Immature natural killer cell (primary cell): ENCODE data around the gene CLCA1. TPM values are rescaled to one million over a fixed set of nuclear protein-coding genes. Genes with fewer than 3 reads are reported as not detected.

Source experiments
- DNase-seq, 3 donors: peaks; one replicate each; pipeline ENCODE4 v3.0.0; 2022; ENCODE audit warnings: mixed read lengths in 1 of 3
- H3K27ac Mint-ChIP-seq, 6 donors: one replicate each; pipeline ENCODE4 v1.8.0; 2020; ENCODE audit warnings: mixed read lengths in 6 of 6, mild to moderate bottlenecking in 5 of 6, inconsistent platforms in 4 of 6, moderate library complexity in 3 of 6
- H3K27me3 Mint-ChIP-seq, 3 donors: one replicate each; pipeline ENCODE4 v1.8.0; 2020 to 2021; ENCODE audit warnings: low read depth in 3 of 3, mild to moderate bottlenecking in 3 of 3, mixed read lengths in 3 of 3, moderate library complexity in 3 of 3, inconsistent platforms in 1 of 3
- H3K36me3 Mint-ChIP-seq, 3 donors: one replicate each; pipeline ENCODE4 v1.8.0; 2020; ENCODE audit warnings: mixed read lengths in 3 of 3, inconsistent platforms in 2 of 3, mild to moderate bottlenecking in 2 of 3
- H3K4me1 Mint-ChIP-seq, 2 donors: one replicate each; pipeline ENCODE4 v1.8.0; 2020; ENCODE audit warnings: inconsistent platforms in 2 of 2, mild to moderate bottlenecking in 2 of 2, mixed read lengths in 2 of 2, moderate library complexity in 1 of 2
- H3K4me3 Mint-ChIP-seq, 5 donors: one replicate each; pipeline ENCODE4 v1.8.0; 2020; ENCODE audit warnings: mild to moderate bottlenecking in 5 of 5, mixed read lengths in 5 of 5, inconsistent platforms in 3 of 5, moderate library complexity in 3 of 5
- H3K9me3 Mint-ChIP-seq, 6 donors: one replicate each; pipeline ENCODE4 v1.8.0; 2020; ENCODE audit warnings: mild to moderate bottlenecking in 6 of 6, mixed read lengths in 6 of 6, inconsistent platforms in 4 of 6, moderate library complexity in 3 of 6
- polyA plus RNA-seq, 3 donors: library from polyadenylated mRNA; unstranded; fragments of 300-500 nt; fragmentation: Illumina TruSeq; gene quantifications; one replicate each; pipeline ENCODE4 v1.2.3, GENCODE V29; 2021

The CLCA1 gene
- polyA plus RNA-seq, 3 donors from 2014 or later = not detected

DNA sequence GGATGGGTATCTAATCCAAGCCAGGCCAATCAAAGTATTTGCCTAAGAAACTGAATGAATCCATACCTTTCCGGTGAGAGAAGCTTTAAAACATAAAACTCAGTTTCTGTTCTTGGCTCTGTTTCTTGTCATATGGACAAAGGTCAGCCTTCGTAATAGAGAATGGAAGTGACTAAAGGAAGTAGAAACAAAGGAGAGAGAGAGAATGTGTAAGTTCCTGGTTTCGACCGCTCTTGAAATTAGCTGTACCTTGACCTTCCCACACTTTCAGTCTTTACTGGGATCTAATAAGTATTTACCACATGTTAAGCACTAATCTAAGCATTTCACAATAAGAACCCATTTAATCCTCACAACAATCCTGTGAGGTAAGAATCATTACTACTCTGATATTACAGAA, 58.6 kb downstream of the CLCA1 start:
- Mint-ChIP-seq H3K36me3 (no peaks in the 10 kb centered on the region), H3K27me3 (peaks cover 0 to 4% (median 2%) of the 10 kb centered on the region in 3 donors), H3K9me3 (peaks cover 0 to 2% (median 0%) of the 10 kb centered on the region in 6 donors), H3K27ac (no peak overlapping the region), H3K4me1 (no peaks in the 10 kb centered on the region), H3K4me3 (no peak overlapping the region)
- DNase-seq = no peak

- H3K9me3 Mint-ChIP-seq = peaks cover 0 to 2% (median 0%) of the 10 kb centered on the region in 6 donors
- no peaks in the 10 kb centered on the region for H3K4me1 Mint-ChIP-seq
- no peak for DNase-seq
- H3K27me3 Mint-ChIP-seq = peaks cover 0 to 10% (median 2%) of the 10 kb centered on the region in 3 donors
- no peak overlapping the region for H3K4me3 Mint-ChIP-seq
- H3K27ac Mint-ChIP-seq = no peak overlapping the region
- no peaks in the 10 kb centered on the region for H3K36me3 Mint-ChIP-seq
Observed at GRCh38 chr1:86530211-86530845, 61.6 kb downstream of the CLCA1 start.

DNA sequence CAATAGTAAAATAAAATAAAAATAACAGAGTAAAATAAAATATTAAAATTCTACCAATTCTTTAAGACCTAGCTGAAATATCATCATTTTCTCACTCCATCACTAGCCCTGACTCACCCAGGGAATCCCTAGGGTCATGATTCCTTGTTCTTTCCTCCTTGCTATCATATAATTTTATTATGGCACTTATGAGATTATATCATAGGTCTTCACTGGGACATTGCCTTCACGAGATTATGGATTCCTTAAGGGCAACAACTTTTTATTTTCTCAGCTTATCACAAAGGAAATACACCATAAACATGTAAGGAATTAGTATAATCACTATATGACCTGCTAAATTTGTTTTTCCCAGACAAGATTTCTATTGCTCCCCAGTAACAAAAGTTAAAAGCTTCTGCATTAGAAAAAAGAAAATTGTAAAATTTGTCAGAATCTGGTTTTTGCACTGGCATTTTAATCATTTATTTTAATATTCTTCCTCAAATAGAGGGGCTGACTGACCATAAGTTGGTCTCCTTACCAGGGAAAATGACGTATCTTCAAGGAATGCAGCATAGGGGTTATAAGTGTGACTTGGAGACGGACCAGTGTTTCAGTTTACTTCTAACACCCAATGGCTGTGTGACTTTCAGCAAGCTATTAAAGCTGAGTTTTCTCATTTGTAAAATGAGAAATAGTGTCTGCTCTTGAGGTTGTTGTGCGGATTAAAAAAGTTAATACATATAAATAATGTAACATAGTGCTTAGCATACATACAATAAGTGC, 69.4 kb downstream of the CLCA1 start:
- H3K36me3 Mint-ChIP-seq = no peaks in the 10 kb centered on the region
- no peak for DNase-seq
- H3K27me3 Mint-ChIP-seq = peaks cover 3 to 14% (median 8%) of the 10 kb centered on the region in 3 donors
- peaks cover 0 to 1% (median 0%) of the 10 kb centered on the region in 6 donors for H3K9me3 Mint-ChIP-seq
- no peaks in the 10 kb centered on the region for H3K4me1 Mint-ChIP-seq
- H3K4me3 Mint-ChIP-seq = no peak overlapping the region
- no peak overlapping the region for H3K27ac Mint-ChIP-seq

DNA sequence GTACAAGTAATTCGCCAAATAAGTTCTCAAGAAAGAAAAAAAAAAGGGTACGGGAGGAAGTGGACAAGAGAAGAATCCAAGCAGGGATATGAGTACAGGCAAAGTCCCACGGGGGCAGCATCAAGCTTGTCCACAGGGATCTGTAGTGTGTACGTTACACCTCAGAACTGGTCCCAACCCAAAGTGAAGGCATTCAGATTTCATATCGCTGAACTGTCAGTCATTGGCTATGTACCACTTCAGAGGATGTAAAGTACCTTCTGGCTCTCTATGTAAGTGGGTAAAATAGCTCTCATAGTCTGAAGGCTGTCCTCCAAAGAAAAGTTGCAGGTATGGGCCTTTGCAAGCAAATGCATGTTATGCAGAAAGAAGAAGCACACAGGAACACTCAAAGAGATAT, 70.0 kb downstream of the CLCA1 start:
- H3K4me1 Mint-ChIP-seq = no peaks in the 10 kb centered on the region
- H3K9me3 Mint-ChIP-seq = peaks cover 0 to 3% (median 0%) of the 10 kb centered on the region in 6 donors
- H3K27ac Mint-ChIP-seq = no peak overlapping the region
- no peaks in the 10 kb centered on the region for H3K36me3 Mint-ChIP-seq
- H3K4me3 Mint-ChIP-seq = no peak overlapping the region
- DNase-seq = no peak
- peaks cover 3 to 14% (median 8%) of the 10 kb centered on the region in 3 donors for H3K27me3 Mint-ChIP-seq

GRCh38 chr1:86541859-86542258, 73.1 kb downstream of the CLCA1 start:
- H3K27me3 Mint-ChIP-seq = peaks cover 4 to 16% (median 6%) of the 10 kb centered on the region in 3 donors
- H3K4me3 Mint-ChIP-seq = no peak overlapping the region
- no peak for DNase-seq
- H3K9me3 Mint-ChIP-seq = peaks cover 0 to 3% (median 0%) of the 10 kb centered on the region in 6 donors
- H3K27ac Mint-ChIP-seq = no peak overlapping the region
- no peaks in the 10 kb centered on the region for H3K4me1 Mint-ChIP-seq
- H3K36me3 Mint-ChIP-seq = no peaks in the 10 kb centered on the region

DNA sequence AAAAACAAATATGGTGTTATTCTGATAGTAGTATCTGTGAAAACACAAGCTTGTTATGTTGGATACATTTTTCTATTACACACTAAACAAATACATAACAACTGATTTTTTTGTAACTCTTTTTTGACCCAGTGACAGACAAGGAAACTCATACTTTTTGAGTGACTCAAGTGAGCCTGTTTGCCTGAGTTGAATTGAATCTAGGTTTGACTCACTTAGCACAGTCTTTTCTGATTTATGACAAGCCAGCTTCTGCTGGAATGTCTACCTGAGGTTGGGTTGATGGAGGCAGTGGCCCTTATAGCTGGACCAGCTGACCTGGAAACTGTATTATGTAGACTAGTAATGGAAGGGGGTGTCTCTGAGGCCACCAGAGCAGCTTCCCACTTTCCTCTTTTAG, 73.9 kb downstream of the CLCA1 start:
- no peaks in the 10 kb centered on the region for H3K4me1 Mint-ChIP-seq
- no peak overlapping the region for H3K27ac Mint-ChIP-seq
- no peak for DNase-seq
- H3K27me3 Mint-ChIP-seq = peaks cover 4 to 16% (median 5%) of the 10 kb centered on the region in 3 donors
- H3K4me3 Mint-ChIP-seq = no peak overlapping the region
- H3K9me3 Mint-ChIP-seq = peaks cover 0 to 3% (median 0%) of the 10 kb centered on the region in 6 donors
- H3K36me3 Mint-ChIP-seq = no peaks in the 10 kb centered on the region

DNA sequence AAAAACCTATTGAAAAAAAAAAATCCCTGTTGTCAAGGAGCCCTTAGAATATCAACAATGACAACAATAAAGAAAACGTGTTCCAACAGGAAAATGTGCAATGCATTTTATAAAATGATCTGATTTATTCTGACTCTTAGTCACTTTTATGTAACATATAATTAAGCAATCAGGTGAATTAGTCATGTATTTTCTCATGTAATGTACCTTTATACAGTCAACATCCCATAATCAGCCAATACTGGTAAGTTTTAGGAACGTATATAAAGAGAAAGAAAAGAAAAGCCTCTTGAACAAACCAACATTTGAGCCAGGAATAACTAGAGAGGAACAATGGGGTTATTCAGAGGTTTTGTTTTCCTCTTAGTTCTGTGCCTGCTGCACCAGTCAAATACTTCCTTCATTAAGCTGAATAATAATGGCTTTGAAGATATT, 78.1 kb downstream of the CLCA1 start, which contains the start of gene CLCA4:
CLCA4 (plus strand) TSS at position 292 of the 435 bp plus-strand sequence; CDS start at position 334, 42 bp downstream.
- no peak within 1 kb of the TSS for H3K27ac Mint-ChIP-seq
- no peaks in the 10 kb centered on the region for H3K4me1 Mint-ChIP-seq
- peaks cover 6 to 16% (median 7%) of the 10 kb centered on the region in 3 donors for H3K27me3 Mint-ChIP-seq
- H3K36me3 Mint-ChIP-seq = no peaks in the 10 kb centered on the region
- H3K9me3 Mint-ChIP-seq = peaks cover 0 to 2% (median 0%) of the 10 kb centered on the region in 6 donors
- DNase-seq = no peak
- H3K4me3 Mint-ChIP-seq = no peak within 1 kb of the TSS

- Mint-ChIP-seq H3K27ac (no peak overlapping the region), H3K36me3 (no peaks in the 10 kb centered on the region), H3K27me3 (peaks cover 4 to 13% (median 5%) of the 10 kb centered on the region in 3 donors), H3K4me3 (no peak overlapping the region), H3K9me3 (peaks cover 0 to 1% (median 0%) of the 10 kb centered on the region in 6 donors), H3K4me1 (no peaks in the 10 kb centered on the region)
- DNase-seq = no peak
Observed at GRCh38 chr1:86548839-86549238, 80.1 kb downstream of the CLCA1 start.

Other genes starting within 250 kb of the CLCA1 start
- 10 to 100 TPM; 20.1 to 31.3 (median 21.3) TPM for gene ODF2L, start 72.6 kb upstream of the CLCA1 start, polyA plus RNA-seq
- gene CLCA2, start 44.8 kb upstream of the CLCA1 start, polyA plus RNA-seq = not detected
- gene CLCA4, start 78.2 kb downstream of the CLCA1 start, polyA plus RNA-seq = not detected
- 10 to 100 TPM; 75.3 to 92.6 (median 86.4) TPM for gene SH3GLB1, start 235.6 kb downstream of the CLCA1 start, polyA plus RNA-seq